ENCODE measurements around the gene DLGAP1.
"Not testable (repeated sequence)": the region's sequence is repeated elsewhere in the genome, so short reads cannot be mapped to it uniquely, and the experiment has no call there.

The DLGAP1 gene

GRCh38 chr18:3624935-3625741 is 830.0 kb downstream of the DLGAP1 start:
- DNase-seq (ENCODE audit: low spot score) = peak; percentile 76

GRCh38 chr18:3624546-3624934 is 830.6 kb downstream of the DLGAP1 start:
- DNase-seq (ENCODE audit: low spot score) = no peak

- DNase-seq (ENCODE audit: low spot score) = peak; percentile 92
These were observed 831.1 kb downstream of the DLGAP1 start for GRCh38 chr18:3623769-3624545.

- DNase-seq (ENCODE audit: low spot score) = no peak
These were observed 834.7 kb downstream of the DLGAP1 start for GRCh38 chr18:3620146-3621119.

DNA sequence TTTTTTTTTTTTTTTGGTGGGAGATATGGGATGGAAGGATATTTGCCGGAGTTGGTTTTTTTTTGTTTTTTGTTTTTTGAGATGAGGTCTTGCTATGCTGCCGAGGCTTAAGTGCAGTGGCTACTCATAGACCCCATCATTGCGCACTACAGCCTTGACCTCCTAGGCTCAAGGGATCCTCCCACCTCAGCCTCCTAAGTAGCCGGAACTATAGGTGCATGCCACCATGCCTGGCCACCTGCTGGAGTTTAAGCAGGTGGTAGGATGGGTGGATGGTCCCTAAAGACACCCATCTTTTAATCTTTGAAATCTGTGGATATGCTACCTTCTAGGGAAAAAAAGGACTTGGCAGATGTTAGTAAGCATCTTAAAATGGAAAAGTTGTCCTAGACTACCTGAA is 835.4 kb downstream of the DLGAP1 start:
- DNase-seq (ENCODE audit: low spot score) = no peak

DNA sequence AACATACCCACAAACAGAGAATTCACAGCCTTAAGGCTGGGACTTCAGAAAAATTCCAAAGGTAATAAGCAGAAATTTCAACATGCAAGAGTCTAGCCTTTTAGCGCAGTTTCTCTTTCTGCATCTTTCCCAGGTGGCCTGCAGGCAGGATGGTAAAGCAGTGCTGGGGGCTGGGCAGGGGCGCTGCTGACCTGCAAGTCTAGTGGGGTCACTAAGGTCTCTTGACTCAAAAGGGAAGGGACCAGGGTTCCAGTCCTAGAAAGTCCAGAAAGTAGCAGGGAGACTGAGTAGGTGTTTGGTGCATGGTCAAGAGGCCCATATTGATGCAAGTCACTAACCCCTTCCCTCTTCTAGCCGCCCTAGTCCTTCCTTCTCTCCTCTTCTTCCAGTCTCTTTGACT is 835.9 kb downstream of the DLGAP1 start:
- DNase-seq (ENCODE audit: low spot score) = no peak

DNA sequence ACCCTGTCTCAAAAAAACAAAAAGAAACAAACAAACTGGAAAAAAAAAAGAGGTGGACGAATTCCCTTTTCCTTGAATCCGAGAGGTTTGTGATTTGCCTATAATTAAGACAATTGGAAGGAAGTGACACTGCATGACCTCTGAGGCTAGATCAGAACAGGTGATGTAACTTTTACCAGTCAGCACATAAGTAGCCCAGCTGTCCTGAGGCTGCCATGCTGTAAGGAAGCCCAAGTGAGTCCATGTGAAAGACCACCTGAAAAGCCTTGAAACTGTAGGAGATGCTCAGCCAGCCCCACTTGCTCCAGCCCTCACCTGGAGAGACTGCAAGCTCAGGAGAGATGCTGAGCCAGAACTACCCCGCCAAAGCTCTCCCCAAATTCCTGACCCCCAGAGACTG is 838.4 kb downstream of the DLGAP1 start:
- no peak for DNase-seq (ENCODE audit: low spot score)

DNA sequence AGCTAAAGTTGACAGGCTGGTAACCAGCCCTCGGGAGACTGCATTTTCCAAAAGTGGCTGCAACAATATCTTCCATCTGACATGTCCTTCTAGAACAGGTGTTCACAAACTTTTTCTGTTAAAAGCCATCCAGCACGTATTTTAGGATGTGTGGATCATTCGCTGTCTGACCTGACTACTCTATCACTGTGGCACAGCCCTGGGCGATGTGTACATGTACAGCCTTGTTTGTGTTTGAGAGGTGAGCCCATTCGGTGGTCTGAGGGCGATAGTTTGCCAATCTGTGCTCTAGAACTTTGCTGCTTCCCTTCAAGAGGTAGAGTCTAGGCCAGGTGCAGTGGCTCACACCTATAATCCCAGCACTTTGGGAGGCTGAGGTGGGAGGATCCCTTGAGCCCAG is 839.0 kb downstream of the DLGAP1 start:
- DNase-seq (ENCODE audit: low spot score) = no peak

- peak; percentile 40 for DNase-seq (ENCODE audit: low spot score)
These were observed 839.6 kb downstream of the DLGAP1 start for GRCh38 chr18:3615374-3615985.

- peak; percentile 49 for DNase-seq (ENCODE audit: low spot score)
These were observed 842.8 kb downstream of the DLGAP1 start for GRCh38 chr18:3612315-3612714.

- DNase-seq (ENCODE audit: low spot score) = no peak
These were observed 843.6 kb downstream of the DLGAP1 start for GRCh38 chr18:3611313-3612090.

DNA sequence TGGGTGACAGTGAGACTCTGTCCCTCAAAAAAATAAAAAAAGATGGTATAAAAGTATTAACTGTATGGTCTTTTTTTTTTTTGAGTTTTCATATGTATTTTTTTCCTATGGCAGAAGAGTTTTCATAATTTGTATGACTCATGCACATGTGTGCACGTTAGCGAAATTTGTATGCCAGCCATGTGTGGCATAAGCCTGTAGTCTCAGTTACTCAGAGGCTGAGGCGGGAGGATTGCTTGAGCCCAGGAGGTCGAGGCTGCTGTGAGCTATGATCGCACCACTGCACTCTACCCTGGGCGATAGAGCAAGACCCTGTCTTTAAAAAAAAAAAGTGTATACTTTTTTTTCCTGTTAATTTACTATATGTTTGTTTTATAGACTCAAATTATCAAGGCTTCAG is 844.3 kb downstream of the DLGAP1 start:
- DNase-seq (ENCODE audit: low spot score) = no peak

- DNase-seq (ENCODE audit: low spot score) = no peak
These were observed 844.9 kb downstream of the DLGAP1 start for GRCh38 chr18:3610188-3610708.

DNA sequence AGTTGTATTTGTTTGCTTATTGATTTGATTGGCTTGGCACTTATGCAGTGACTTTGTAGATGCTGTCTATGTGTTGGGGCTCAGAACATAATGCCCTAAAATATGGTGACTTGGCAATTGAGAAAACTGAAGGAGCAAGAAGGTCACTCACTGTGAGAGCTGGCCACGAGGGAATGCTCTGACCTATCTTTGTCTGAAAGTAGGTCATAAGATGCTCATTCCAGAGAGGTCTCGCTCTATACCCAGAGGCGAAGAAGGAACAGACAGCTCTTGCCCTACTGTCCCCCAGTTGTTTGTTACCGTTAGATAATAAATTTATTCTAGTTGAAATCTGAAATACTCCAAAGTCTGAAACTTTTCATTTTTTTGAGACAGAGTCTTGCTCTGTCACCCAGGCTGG is 846.6 kb downstream of the DLGAP1 start:
- DNase-seq (ENCODE audit: low spot score) = no peak

DNA sequence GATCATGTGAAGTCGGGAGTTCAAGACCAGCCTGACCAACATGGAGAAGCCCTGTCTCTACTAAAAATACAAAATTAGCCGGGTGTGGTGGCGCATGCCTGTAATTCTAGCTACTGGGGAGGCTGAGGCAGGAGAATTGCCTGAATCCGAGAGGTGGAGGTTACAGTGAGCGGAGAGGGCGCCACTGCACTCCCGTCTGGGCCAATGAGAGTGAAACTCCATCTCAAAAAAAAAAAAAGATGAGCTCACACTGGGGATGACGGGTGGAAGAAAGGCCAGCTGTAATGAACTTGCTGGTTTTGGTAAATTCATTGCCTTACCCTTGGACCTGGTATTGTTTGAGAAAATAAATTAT is 847.0 kb downstream of the DLGAP1 start:
- not testable (repeated sequence) for DNase-seq (ENCODE audit: low spot score)

DNA sequence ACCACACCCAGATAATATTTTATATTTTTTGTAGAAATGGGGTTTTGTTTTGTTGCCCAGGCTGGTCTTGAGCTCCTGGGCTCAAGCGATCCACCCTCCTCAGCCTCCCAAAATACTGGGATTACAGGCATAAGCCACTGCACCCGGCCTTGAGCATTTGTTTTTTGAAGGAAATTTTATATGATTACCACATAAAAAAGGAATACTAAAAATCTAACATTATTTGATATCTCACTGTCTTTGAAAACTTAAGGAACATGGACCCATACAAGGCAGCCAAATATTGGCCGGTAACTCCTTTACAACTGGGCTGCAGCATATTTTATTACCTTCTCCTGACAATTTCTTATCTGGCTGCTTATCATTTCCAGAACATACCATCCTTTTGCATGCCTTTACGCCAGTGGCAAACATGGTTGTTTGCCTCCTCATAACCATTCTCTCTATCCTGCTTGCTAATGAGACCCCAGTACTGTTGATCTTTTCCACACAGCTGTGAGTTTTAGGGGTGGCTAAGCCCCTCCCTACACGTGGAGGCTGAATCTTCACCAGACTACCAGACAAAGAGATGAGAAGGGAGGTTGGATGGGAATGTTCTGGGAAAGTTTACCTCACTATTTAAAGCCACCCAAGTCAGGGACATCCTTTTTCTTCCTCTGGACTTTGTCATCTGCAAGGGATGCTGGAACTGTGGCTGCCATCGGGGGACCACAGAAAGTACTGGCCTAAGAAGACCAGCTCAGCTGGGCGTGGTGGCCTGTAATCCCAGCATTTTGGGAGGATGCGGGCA is 847.6 kb downstream of the DLGAP1 start:
- peak; percentile 61 for DNase-seq (ENCODE audit: low spot score)

GRCh38 chr18:3606863-3607262 is 848.2 kb downstream of the DLGAP1 start:
- DNase-seq (ENCODE audit: low spot score) = not testable (repeated sequence)

GRCh38 chr18:3605954-3606443 is 849.1 kb downstream of the DLGAP1 start:
- DNase-seq (ENCODE audit: low spot score) = peak; percentile 74

- peak; percentile 58 for DNase-seq (ENCODE audit: low spot score)
These were observed 849.6 kb downstream of the DLGAP1 start for GRCh38 chr18:3605486-3605952.

Measured in hematopoietic multipotent progenitor cell treated with erythropoietin and hydrocortisone succinate and interleukin-3 and kit ligand, for 15 days (in vitro differentiated cells).